Liver (tissue), 9 donors: ENCODE measurements around the gene GPR84. TPM values are rescaled to one million over a fixed set of nuclear protein-coding genes. Genes with fewer than 3 reads are reported as not detected.

Source experiments
- DNase-seq: peaks from one replicate; pipeline ENCODE4 v3.0.0-alpha.2; 2017; ENCODE audit warnings: low spot score
- H3K27ac ChIP-seq, 2 donors: one replicate each; pipeline ENCODE4 v1.7.0; 2013; ENCODE audit warnings: inconsistent platforms in 2 of 2, low read length in 2 of 2, control low read depth in 1 of 2, low read depth in 1 of 2, mild to moderate bottlenecking in 1 of 2
- H3K27me3 ChIP-seq, 4 donors: one replicate each; pipeline versions ENCODE4 v1.6.1 to v1.7.0; 2013; ENCODE audit warnings: low read length in 3 of 4, inconsistent platforms in 1 of 4, mild to moderate bottlenecking in 1 of 4, moderate library complexity in 1 of 4; ENCODE audit not compliant: control insufficient read depth in 4 of 4, insufficient read depth in 4 of 4
- H3K36me3 ChIP-seq, 4 donors: one replicate each; pipeline versions ENCODE4 v1.6.1 to v1.7.0; 2013; ENCODE audit warnings: low read length in 3 of 4, mild to moderate bottlenecking in 3 of 4, low read depth in 1 of 4, moderate library complexity in 1 of 4; ENCODE audit not compliant: control insufficient read depth in 4 of 4, insufficient read depth in 3 of 4
- H3K4me1 ChIP-seq, 4 donors: one replicate each; pipeline versions ENCODE4 v1.6.1 to v1.7.0; 2013; ENCODE audit warnings: low read length in 3 of 4, mild to moderate bottlenecking in 3 of 4, moderate library complexity in 1 of 4; ENCODE audit not compliant: control insufficient read depth in 4 of 4, insufficient read depth in 4 of 4
- H3K4me3 ChIP-seq, 3 donors: one replicate each; pipeline versions ENCODE4 v1.6.1 to v1.7.0; 2013; ENCODE audit warnings: low read length in 3 of 3, control low read depth in 1 of 3, low read depth in 1 of 3, mild to moderate bottlenecking in 1 of 3
- H3K9ac ChIP-seq, 2 donors: one replicate each; pipeline ENCODE4 v1.7.0; 2013; ENCODE audit warnings: low read length in 2 of 2, mild to moderate bottlenecking in 2 of 2, moderate library complexity in 2 of 2, control low read depth in 1 of 2, low read depth in 1 of 2
- H3K9me3 ChIP-seq, 4 donors: one replicate each; pipeline versions ENCODE4 v1.6.1 to v1.7.0; 2013; ENCODE audit warnings: low read length in 3 of 4; ENCODE audit not compliant: control insufficient read depth in 4 of 4
- ATF3 ChIP-seq: IDR thresholded peaks from 2 replicates; pipeline ENCODE4 v1.6.1; 2016; ENCODE audit warnings: antibody characterized with exemption
- CTCF ChIP-seq: fragments of 150-350 bp; IDR thresholded peaks from 2 replicates; pipeline ENCODE4 v1.5.1; 2017; ENCODE audit warnings: improper control_type of control experiment, low read depth, low read length; ENCODE audit not compliant: missing input control
- FOXA1 ChIP-seq: IDR thresholded peaks from 2 replicates; pipeline ENCODE4 v1.6.1; 2016; ENCODE audit warnings: antibody characterized with exemption
- FOXA2 ChIP-seq: IDR thresholded peaks from 2 replicates; pipeline ENCODE4 v1.6.1; 2016; ENCODE audit warnings: antibody characterized with exemption
- GABPA ChIP-seq, 2 donors: IDR thresholded peaks in 1 of 2; conservative IDR thresholded peaks in 1 of 2; 2 replicates each; pipeline ENCODE4 v1.6.1; 2016; ENCODE audit warnings: antibody characterized with exemption in 2 of 2, mild to moderate bottlenecking in 1 of 2, moderate library complexity in 1 of 2
- HNF4G ChIP-seq: IDR thresholded peaks from 2 replicates; pipeline ENCODE4 v1.6.1; 2016; ENCODE audit warnings: antibody characterized with exemption
- MAX ChIP-seq: IDR thresholded peaks from 2 replicates; pipeline ENCODE4 v1.6.1; 2016; ENCODE audit warnings: antibody characterized with exemption
- NR2F2 ChIP-seq: IDR thresholded peaks from 2 replicates; pipeline ENCODE4 v1.6.1; 2016; ENCODE audit warnings: antibody characterized with exemption
- REST ChIP-seq: IDR thresholded peaks from 2 replicates; pipeline ENCODE4 v1.6.1; 2016; ENCODE audit warnings: antibody characterized with exemption, mild to moderate bottlenecking
- RXRA ChIP-seq, 2 donors: IDR thresholded peaks; 2 replicates each; pipeline ENCODE4 v1.6.1; 2017 to 2018; ENCODE audit warnings: antibody characterized with exemption in 2 of 2, mild to moderate bottlenecking in 1 of 2
- SP1 ChIP-seq: IDR thresholded peaks from 2 replicates; pipeline ENCODE4 v1.6.1; 2018; ENCODE audit warnings: antibody characterized with exemption, mild to moderate bottlenecking
- TAF1 ChIP-seq: conservative IDR thresholded peaks from 2 replicates; pipeline ENCODE4 v1.6.1; 2016; ENCODE audit warnings: antibody characterized with exemption, mild to moderate bottlenecking
- YY1 ChIP-seq: IDR thresholded peaks from 2 replicates; pipeline ENCODE4 v1.6.1; 2016; ENCODE audit warnings: antibody characterized with exemption, mild to moderate bottlenecking
- ZBTB33 ChIP-seq: IDR thresholded peaks from 2 replicates; pipeline ENCODE4 v1.6.1; 2016; ENCODE audit warnings: antibody characterized with exemption
- WGBS: extraction: QIAGEN DNeasy Blood & Tissue Kit; methylation state at CpG from one replicate; pipeline ENCODE4 v1.1.7; 2013; 5-methylcytosine and 5-hydroxymethylcytosine counted together
- polyA plus RNA-seq, 2 donors: library from polyadenylated mRNA; stranded (reverse) in 1 of 2; unstranded in 1 of 2; fragments of 200-250 nt in 1 of 2; fragments of >200 nt in 1 of 2; fragmentation: Nextera tagmentation in 1 of 2; extraction: Ambion mirVana in 1 of 2; gene quantifications; one replicate each; pipeline versions ENCODE4 v1.2.1 to v1.2.3, GENCODE V29; 2013 to 2015
- total RNA-seq, 2 donors: library from RNA; depleted of rRNA; stranded (reverse); fragments of >200 nt; gene quantifications; one replicate each; pipeline ENCODE4 v1.2.3, GENCODE V29; 2014
- donor health status: healthy.
- donor health status: healthy.
- donor health status: healthy.
- donor health status: healthy.
- donor health status: healthy.

The GPR84 gene
- total and polyA plus RNA-seq, 4 donors, result 0.09 to 0.37 (median 0.33) TPM; not detected in 1

- no peak for DNase-seq
- peaks cover 0 to 8% (median 2%) of the 10 kb centered on the region in 4 donors for H3K36me3 ChIP-seq
- TF ChIP-seq SP1 (no peak), TAF1 (no peak), MAX (no peak), ZBTB33 (no peak), YY1 (no peak), GABPA (IDR thresholded peaks at IDR 0.05 in 1 of 2, conservative IDR thresholded peaks at IDR 0.05 in 1 of 2) (no peak), CTCF (no peak), FOXA1 (no peak), FOXA2 (no peak), NR2F2 (no peak), REST (no peak), HNF4G (no peak)
- no peak overlapping the region for H3K9ac ChIP-seq
- no peaks in the 10 kb centered on the region for H3K27me3 ChIP-seq
- WGBS, result 87% methylated on average over 10 of the region's 10 CpGs
- peaks cover 0 to 5% (median under 1%) of the 10 kb centered on the region in 4 donors for H3K4me1 ChIP-seq
- no peak overlapping the region for H3K4me3 ChIP-seq
- no peaks in the 10 kb centered on the region for H3K9me3 ChIP-seq
- no peak overlapping the region for H3K27ac ChIP-seq
Observed at GRCh38 chr12:54373649-54374561, 9.6 kb upstream of the GPR84 start.

GRCh38 chr12:54372113-54372806 is 8.0 kb upstream of the GPR84 start:
- Histone ChIP-seq H3K36me3 (peaks cover 0 to 8% (median 2%) of the 10 kb centered on the region in 4 donors), H3K4me1 (peaks cover 0 to 5% (median 3%) of the 10 kb centered on the region in 4 donors), H3K27ac (no peak overlapping the region), H3K4me3 (no peak overlapping the region), H3K9ac (no peak overlapping the region), H3K27me3 (no peaks in the 10 kb centered on the region), H3K9me3 (no peaks in the 10 kb centered on the region)
- DNase-seq, result no peak
- no peak for TF ChIP-seq FOXA2
- no peak for TF ChIP-seq ATF3
- no peak for TF ChIP-seq REST
- TF ChIP-seq RXRA (IDR thresholded peaks at IDR 0.05), result peak in 1 of 2 donors; percentile 20
- 60% methylated on average over 8 of the region's 8 CpGs for WGBS
